Mucosa of descending colon (tissue), 3 donors: ENCODE measurements around the gene FRRS1. TPM values are rescaled to one million over a fixed set of nuclear protein-coding genes. Genes with fewer than 3 reads are reported as not detected.

Experiments used
- ATAC-seq: fragments of 200-7000 bp; cut with Tn5 transposase; one replicate; pipeline ENCODE4 v1.9.1; 2020; ENCODE audit warnings: mild to moderate bottlenecking, moderate library complexity
- DNase-seq, 3 donors: peaks; one replicate each; pipeline ENCODE4 v3.0.0-alpha.2; 2020
- H3K36me3 ChIP-seq: fragments of 200-600 bp; one replicate; pipeline ENCODE4 v1.8.0; 2021; ENCODE audit warnings: low read depth, mild to moderate bottlenecking
- H3K4me1 ChIP-seq: fragments of 200-600 bp; one replicate; pipeline ENCODE4 v1.8.0; 2021; ENCODE audit warnings: low read depth, mild to moderate bottlenecking
- H3K4me3 ChIP-seq: fragments of 200-600 bp; one replicate; pipeline ENCODE4 v1.8.0; 2021; ENCODE audit warnings: mild to moderate bottlenecking
- H3K9me3 ChIP-seq: fragments of 200-600 bp; one replicate; pipeline ENCODE4 v1.8.0; 2021; ENCODE audit warnings: mild to moderate bottlenecking
- CTCF ChIP-seq: fragments of 200-600 bp; IDR thresholded peaks from one replicate; pipeline ENCODE4 v1.8.0; 2022; ENCODE audit warnings: antibody characterized with exemption, mild to moderate bottlenecking
- intact Hi-C, 2 donors: fragments of 100-400 bp; cut with DNase I in 1 of 2; cut with micrococcal nuclease in 1 of 2; formaldehyde crosslinking; loops; one replicate each; pipeline versions ENCODE4 v1.11.0 to v1.11.1; 2022; cut with DNase I, micrococcal nuclease
- total RNA-seq, 3 donors: library from RNA; stranded (reverse); fragmentation: NEBNext Ultra II Directional in 2 of 3; extraction: Animal tissue kit (Norgen Biotek cat#: 25700) in 2 of 3; gene quantifications; one replicate each; pipeline versions ENCODE4 v1.2.1 to v1.2.4, GENCODE V29; 2021 to 2023
- donor health status: DM: no; HTN: no; CAD: no; lungs with moderate emphysema.
- donor health status: DM: no; HTN: no; CAD: no.
- donor health status: DM: no; HTN: yes; CAD: no.

FRRS1 gene
- total RNA-seq, 3 donors from 2014 or later = 8.4 to 38.0 (median 17.6) TPM

- Histone ChIP-seq H3K4me1 (no peaks in the 10 kb centered on the region), H3K4me3 (no peak overlapping the region), H3K9me3 (no peaks in the 10 kb centered on the region), H3K36me3 (no peaks in the 10 kb centered on the region)
- DNase-seq (no peak), ATAC-seq (no peak)
- intact Hi-C loops = no loop called here
- no peak for TF ChIP-seq CTCF
These were observed 66.4 kb downstream of the FRRS1 start for GRCh38 chr1:99700020-99700419.

GRCh38 chr1:99697580-99697979, 68.9 kb downstream of the FRRS1 start:
- no peaks in the 10 kb centered on the region for H3K9me3 ChIP-seq
- intact Hi-C loops = no loop called here
- H3K36me3 ChIP-seq = no peaks in the 10 kb centered on the region
- H3K4me3 ChIP-seq = no peak overlapping the region
- DNase-seq = no peak
- ATAC-seq = no peak
- no peaks in the 10 kb centered on the region for H3K4me1 ChIP-seq
- no peak for TF ChIP-seq CTCF

- no peak overlapping the region for H3K4me3 ChIP-seq
- no peak for TF ChIP-seq CTCF
- ATAC-seq (no peak), DNase-seq (no peak)
- intact Hi-C loops = no loop called here
- H3K4me1 ChIP-seq = no peaks in the 10 kb centered on the region
- no peaks in the 10 kb centered on the region for H3K36me3 ChIP-seq
- H3K9me3 ChIP-seq = no peaks in the 10 kb centered on the region
These were observed 69.8 kb downstream of the FRRS1 start for GRCh38 chr1:99696616-99697015.

- no peak for DNase-seq
- intact Hi-C loops = no loop called here
- TF ChIP-seq CTCF = no peak
- H3K4me1 ChIP-seq = no peaks in the 10 kb centered on the region
- H3K36me3 ChIP-seq = no peaks in the 10 kb centered on the region
- H3K9me3 ChIP-seq = no peaks in the 10 kb centered on the region
- no peak for ATAC-seq
- H3K4me3 ChIP-seq = no peak overlapping the region
These were observed 75.3 kb downstream of the FRRS1 start for GRCh38 chr1:99691175-99691574.

GRCh38 chr1:99685516-99686180, 80.8 kb downstream of the FRRS1 start:
- Histone ChIP-seq H3K4me1 (no peaks in the 10 kb centered on the region), H3K36me3 (no peaks in the 10 kb centered on the region)
- no peak for TF ChIP-seq CTCF

GRCh38 chr1:99682291-99682751, 84.1 kb downstream of the FRRS1 start:
- no peak for TF ChIP-seq CTCF
- no peak for ATAC-seq

More at GRCh38 chr1:99685516-99686180, 80.8 kb downstream of the FRRS1 start:
- H3K4me3 ChIP-seq = no peak overlapping the region
- DNase-seq (peak; percentile 57 to 87 (median 57)), ATAC-seq (peak; percentile 94)
- no peaks in the 10 kb centered on the region for H3K9me3 ChIP-seq
- intact Hi-C loops = no loop called here

More at GRCh38 chr1:99682291-99682751, 84.1 kb downstream of the FRRS1 start:
- Histone ChIP-seq H3K36me3 (no peaks in the 10 kb centered on the region), H3K4me3 (no peak overlapping the region), H3K4me1 (no peaks in the 10 kb centered on the region), H3K9me3 (no peaks in the 10 kb centered on the region)
- DNase-seq = no peak
- intact Hi-C loops = no loop called here
